ENCODE results near the gene NOC3L.
"Not testable (repeated sequence)": the region's sequence is repeated elsewhere in the genome, so short reads cannot be mapped to it uniquely, and the experiment has no call there.

The NOC3L gene

DNA sequence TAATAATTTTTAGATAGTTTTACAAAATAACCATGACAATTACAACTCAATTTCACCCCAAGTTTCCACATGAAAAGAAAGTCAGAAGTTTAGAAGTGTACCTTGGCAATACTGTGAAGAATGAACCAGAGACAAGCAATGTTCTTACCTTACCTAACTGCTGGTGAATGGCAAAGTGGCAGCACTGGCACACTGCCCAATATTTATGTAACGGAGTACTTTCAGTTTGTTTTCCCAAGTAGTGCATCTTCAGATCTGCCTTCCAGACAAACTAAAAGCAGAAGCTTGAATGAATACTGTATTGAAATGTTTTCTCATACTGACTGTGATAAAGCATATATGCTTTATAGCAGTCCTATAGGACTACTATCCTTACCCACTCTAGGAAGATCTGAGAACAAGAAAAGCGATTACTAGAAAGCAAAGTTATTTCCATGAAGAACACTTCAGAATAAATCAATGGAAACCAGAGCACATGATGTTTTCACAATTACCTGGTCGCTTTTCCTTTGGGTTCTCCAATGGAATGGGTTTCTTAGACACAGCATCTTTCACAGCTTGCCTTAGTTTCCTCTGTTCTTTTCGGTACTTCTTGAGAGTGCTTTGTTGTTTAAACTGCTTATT, 1.5 kb downstream of the NOC3L start:
- no peak for DNase-seq (ENCODE audit: low spot score)

DNA sequence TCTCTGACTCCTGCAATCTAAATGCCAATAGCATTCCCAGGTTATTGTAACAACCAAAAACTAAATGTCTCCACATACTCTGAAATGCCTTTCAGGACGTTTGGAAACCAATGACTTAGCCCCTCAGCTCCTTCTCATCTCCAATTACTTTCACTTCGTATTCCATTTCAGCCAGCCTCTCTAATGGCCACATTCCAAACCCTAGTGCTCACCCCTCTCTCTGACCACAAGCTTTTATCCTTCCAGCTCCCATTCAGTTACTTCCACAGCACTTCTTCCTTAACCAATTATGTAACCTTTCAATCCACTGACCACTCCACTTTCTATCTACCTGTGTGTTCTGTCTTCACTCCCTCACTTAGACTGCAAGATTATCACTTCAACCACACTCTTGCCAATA, 4.3 kb downstream of the NOC3L start:
- DNase-seq (ENCODE audit: low spot score): peak; percentile 35

DNA sequence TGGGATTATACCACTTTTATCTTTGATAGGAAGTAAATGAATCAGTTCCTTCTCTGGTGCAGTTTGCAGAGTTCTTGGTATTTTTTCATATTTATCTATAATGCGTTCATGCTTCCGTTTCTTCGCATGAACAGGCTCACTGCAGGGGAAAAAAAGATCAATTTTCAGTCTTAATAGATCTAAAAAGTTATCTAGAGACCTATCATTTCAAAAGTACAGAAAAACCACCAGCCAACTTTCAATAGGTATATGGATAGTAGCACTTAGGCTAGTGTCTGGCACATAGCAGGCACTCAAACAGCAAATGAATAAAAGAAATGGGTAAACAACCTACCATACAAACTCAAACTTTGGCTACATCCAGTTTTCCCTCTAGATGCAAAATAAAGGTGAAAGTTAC, 5.5 kb downstream of the NOC3L start:
- DNase-seq (ENCODE audit: low spot score): no peak

DNA sequence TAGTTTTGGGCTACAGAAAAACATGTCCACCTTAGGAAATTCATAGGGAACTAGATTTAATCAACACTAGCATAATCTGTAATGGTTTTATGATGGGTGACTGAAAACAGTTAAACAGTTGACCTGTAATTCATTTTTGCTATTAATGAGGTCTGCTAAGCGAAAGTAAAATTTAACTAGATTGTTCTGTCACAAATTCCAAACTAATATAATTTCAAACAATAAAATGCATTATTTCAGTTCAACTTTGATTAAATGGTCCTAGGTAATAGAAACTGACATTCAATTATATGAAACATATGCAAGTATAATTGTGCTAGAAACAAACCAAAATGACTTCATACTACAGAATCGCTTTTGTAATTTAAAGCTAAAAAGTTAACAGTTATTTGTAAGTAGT, 6.9 kb downstream of the NOC3L start:
- no peak for DNase-seq (ENCODE audit: low spot score)

DNA sequence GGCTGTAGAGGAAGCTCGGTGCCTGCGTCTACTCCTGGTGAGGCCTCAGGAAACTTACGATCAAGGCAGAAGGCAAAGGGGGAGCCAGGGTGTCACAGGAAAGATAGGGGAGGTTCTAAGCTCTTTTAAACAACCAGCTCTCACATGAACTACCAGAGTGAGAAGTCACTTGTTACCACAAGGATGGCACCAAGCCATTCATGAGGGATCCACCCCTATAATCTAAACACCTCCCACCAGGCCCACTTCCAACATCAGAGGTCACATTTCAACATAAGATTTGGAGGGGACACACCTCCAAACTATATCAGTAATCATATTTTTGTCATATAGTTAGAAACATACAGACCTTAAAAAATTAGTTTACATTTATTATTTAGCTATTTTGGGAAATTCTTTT, 9.4 kb downstream of the NOC3L start:
- no peak for DNase-seq (ENCODE audit: low spot score)

DNA sequence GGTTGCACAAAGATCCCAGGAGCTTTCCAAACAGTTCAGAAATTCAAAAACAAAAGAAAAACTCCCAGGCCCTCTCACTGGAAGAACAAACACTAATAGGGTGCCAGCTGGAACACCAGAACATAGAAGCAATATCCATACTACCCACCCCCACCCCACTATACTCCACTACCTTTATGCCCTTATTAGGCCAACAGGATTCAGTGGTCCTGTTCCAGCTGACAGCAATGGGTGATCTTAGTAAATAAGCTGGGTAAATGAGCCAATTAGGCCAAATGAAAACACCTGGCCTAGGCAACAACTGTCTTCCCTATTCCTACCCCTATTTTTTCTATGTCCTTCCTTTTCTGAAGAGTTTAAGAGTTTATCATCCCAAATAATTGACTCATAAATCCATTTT, 11.7 kb downstream of the NOC3L start:
- DNase-seq (ENCODE audit: low spot score): no peak

DNA sequence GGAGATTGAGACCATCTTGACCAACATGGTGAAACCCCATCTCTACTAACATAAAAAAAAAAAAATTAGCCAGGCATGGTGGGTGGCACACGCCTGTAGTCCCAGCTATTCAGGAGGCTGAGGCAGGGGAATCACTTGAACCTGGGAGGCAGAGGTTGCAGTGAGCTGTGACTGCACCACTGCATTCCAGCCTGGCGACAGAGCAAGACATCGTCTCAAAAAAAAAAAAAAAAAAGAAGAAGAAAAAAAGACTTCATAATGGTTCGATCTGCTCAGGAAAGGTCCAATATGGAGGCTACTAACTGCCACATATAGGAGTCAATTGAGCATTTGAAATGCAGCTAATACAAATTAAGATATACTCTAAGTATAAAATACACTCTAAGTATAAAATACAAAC, 12.2 kb downstream of the NOC3L start:
- DNase-seq (ENCODE audit: low spot score): not testable (repeated sequence)

DNA sequence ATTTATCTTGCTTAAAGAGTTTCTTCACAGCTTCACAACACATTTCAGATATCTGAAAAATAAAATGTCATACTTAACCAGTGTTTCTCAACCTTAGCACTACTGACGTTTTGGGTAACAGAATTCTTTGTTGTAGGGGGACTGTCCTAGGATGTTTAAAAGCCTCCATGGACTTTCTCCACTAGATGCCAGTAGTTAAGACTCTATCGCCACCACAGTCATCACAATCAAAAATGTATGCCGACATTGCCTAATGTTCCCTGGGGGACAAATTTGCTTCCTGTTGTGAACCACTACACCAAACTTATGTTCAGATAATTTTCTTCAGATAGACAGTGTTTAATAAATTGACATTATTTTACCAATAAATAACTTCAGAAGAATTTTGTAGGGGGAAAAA, 13.4 kb downstream of the NOC3L start:
- no peak for DNase-seq (ENCODE audit: low spot score)

DNA sequence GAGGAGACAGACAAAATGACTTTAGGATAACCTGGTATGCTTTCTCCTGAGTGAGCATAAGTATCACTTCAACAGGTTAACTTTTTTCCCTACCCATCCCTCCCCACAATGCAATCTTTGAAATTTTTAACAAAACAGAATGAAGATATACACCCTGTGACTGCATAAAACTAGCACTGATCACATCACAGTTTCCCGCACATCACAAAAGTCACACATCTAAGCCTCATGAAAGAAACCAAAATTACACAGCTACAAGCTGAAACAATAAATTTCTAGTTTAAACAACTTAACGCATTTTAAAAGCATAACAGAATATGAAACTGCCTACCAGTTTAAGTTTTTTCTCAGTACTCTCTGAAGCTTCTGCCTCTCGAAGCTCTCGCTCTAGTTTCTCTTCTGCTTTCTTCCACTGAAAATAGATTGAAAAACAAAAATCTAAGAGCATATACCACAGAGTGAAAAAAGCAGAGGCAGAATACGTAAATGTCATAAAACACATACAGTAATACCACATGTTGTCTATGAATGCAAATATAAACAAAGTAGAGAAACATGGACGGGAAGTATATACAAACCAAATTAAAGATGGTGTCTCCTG, 18.1 kb downstream of the NOC3L start:
- no peak for DNase-seq (ENCODE audit: low spot score)

DNA sequence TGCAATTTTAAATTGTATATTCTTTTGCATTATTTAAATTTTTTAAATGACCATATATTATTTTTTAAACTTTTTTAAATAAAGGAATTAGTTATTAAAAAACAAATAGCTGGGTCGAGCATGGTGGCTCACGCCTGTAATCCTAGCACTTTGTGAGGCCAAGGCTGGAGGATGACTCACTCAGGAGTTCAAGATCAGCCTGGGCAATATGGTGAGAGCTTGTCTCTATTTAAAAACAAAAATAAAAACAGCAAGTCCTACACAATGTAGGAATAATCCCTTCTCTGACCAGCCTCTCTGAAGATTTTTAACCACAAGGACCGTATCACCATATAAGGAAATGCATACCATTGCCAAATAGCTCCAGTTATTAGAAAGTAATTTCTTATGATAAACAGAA, 19.6 kb downstream of the NOC3L start:
- no peak for DNase-seq (ENCODE audit: low spot score)

DNA sequence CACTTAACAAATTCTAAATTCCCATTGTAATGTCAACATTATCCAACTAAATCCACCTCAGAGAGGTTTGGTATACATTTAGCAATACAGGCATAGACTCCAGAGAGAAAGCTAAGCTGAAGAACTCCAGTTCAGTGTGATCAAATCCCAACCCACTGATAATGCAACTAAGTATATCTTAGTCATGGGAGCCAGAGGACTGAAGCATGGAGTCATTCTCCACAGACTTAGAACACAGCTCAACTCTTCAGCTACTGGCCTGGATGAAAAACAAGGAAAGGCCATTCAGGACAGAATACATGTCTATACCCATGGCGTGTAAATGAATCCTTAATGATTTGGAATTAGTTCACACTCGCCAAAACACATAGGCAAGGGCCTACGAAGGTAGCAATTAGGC, 27.9 kb downstream of the NOC3L start:
- no peak for DNase-seq (ENCODE audit: low spot score)

DNA sequence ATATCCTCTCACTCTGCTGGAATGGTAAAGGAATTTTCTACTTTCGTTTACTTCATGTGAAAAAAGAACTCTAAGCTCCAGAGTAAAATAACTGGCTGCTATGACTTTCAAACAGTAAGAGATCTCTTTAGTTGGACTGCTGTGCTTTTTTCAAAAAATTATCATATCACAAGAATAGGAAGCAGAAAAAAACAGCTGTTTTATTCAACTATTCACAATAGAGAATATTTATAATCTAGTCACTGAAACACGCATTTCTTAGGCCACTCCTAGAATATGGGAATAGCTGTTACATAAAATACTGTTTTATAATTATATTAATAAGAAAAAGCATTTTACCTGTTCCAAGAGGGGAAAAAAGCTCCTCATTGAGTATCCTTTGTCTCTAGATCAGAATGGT, 29.7 kb downstream of the NOC3L start:
- DNase-seq (ENCODE audit: low spot score): no peak

DNA sequence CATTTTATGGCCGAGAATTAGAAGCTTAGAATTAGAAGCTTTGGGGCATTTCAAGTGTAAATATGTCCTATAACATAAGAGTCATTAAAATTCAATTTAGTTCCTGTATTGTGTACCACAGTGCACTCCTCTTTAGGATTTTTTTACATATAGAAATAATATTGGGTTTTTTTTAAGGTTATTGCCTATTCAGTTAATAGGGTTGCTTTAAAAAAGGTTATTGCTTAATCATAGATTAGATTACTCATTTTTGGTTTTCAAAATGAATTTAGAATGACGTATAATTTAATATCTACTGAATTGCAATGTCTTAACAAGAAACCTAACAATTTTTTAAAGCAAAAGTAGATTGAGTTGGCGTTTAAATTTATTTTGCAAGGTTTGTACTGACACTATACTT, 34.1 kb downstream of the NOC3L start:
- DNase-seq (ENCODE audit: low spot score): no peak

DNA sequence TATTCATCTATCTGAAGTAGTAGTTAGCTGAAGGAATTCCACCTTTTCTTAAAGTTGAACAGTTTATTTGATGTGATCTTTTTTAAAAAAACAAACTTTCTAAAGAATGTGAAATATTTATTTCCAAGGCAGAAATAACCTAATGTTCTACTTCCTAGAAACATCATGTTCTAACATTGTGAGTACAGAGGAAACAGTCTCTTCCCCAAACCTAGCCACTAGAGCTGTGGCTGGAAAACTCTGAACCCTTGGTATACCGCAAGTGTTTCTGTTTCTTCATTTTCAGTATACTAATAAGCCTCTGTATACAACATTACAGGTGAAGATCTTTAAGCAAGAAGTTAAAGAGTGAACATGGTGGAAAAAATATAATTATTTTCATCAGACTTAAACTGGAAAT, 35.1 kb downstream of the NOC3L start:
- DNase-seq (ENCODE audit: low spot score): no peak

DNA sequence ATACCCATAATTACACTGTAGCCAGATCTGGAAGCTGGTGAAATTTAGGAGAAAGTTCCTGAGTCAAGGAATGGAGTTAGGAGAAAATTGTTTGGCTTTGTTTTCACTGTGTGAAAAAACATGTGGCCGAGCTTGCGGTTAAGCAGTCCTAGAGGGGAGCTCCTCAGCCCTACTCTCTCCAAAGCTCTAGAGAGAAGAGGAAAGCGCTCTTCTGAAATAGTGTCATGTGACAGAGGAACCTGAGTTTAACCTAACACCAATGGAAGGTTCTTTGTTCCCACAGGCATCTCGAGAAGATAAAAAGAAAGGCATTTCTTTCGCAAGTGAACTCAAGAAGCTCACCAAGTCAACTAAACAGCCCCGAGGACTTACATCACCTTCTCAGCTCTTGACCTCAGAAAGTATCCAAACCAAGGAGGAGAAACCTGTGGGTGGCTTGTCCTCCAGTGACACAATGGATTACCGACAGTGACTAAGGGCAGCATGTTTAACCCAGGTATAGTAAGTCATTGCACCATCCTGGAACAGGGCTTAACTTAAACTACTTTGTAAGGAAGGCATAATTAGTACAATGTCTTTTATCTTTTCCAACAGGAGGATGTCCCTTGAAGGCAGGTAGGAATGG, 38.0 kb downstream of the NOC3L start:
- DNase-seq (ENCODE audit: low spot score): no peak

DNA sequence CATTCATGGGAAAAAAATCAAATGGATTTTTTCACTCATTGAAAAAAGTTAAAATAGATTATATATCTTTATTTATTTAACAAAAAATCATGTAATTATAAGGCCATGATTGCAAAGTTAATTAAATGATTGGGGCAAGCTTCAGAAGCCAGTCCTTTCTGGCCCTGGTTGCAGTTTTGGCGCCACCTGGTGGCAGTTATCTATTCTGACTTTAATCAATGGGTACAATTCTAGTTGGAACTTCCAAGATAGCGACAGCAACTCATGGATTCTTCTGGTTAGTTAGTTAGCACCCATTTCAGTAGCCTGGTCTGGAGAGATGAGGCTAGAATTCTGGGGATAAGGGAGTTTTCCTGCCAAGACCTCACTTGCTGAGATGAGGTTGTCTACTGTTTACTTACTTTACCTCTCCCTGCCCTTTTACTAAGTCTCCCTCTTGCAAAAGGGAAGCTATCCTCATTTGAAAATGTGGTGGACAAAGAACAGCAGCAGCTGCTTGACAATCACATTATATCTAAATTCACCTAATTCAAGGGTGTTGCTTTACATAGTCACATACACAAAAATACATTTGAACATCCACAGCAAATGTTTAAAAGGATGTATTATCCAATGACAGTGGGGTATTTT, 42.3 kb downstream of the NOC3L start:
- peak; percentile 25 for DNase-seq (ENCODE audit: low spot score)

DNA sequence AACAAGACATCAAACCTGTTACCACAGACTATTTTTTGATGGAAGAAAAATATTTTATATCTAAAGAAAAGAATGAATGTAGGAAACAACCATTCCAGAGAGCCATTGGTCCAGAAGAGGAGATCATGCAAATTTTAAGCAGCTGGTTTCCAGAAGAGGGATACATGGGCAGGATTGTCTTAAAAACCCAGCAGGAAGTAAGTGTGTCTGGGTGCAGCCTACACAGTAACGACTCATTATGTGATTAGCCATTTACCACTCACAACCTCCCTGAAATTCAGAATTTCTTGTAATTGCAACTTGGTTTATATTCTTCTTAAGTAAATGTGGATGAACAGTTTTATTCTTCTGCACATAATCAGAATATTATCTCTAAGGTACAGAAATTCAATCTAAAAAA, 46.2 kb downstream of the NOC3L start:
- DNase-seq (ENCODE audit: low spot score): no peak

DNA sequence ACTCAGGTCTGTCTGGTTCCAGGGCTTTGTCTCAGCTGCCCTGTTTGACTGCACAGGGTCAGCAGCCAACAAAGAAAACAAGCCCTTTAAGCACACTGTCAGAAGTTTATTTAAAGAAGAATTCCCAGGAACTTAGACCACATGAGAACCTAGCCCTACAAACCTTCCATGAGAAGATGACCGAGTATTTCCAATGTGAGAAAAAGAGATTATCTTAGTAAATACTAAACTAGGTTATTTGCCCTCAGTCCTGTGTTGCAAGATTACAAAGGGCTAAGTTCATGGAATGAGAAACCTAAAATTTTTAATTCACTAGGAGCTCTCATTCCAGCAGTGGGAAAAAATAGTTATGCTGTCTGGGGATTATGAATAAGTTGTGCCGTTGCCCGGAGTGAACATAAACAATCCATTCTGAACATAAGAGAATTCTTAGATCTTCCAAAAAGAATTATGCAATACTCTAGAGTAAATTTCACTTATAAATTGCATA, 46.7 kb downstream of the NOC3L start:
- no peak for DNase-seq (ENCODE audit: low spot score)

DNA sequence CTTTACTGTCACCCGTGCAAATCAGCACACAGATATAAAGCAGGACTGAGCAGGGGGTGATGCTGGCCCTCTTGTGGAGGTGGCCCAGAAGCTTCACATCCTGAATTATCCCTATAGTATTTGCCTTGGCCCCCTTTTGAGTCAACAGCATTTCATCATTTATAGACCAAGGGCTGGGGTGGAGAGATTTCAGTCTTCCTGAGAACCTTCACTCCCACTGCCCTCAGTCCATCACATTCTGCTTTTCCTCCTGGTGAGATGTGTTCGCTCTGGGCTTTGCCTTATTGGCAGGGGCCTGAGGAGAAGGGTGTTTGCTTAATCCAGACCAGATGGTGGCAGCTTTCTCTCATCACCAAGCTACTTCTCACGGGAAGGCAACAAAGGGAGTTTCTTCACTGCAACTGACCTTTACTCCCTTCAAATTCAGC, 47.7 kb downstream of the NOC3L start:
- DNase-seq (ENCODE audit: low spot score): no peak

DNA sequence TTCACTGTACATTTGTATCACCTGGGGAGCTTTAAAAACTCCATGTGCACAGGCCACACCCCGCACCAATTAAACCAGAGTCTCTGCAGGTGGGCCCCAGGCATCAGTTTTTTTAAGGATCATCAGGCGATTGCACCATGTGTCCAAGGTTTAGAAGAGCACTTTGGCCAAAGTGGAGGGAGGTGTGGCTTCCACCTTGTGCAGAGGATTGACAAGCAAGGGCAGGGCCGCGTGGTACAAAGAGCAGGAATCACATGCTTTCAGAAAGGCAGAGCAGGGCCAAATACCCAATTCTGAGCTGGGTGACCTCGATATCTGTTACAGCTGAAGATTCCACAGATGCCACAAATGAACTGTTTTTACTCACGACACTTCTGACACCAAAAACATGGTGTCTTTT, 52.4 kb downstream of the NOC3L start:
- DNase-seq (ENCODE audit: low spot score): no peak

DNA sequence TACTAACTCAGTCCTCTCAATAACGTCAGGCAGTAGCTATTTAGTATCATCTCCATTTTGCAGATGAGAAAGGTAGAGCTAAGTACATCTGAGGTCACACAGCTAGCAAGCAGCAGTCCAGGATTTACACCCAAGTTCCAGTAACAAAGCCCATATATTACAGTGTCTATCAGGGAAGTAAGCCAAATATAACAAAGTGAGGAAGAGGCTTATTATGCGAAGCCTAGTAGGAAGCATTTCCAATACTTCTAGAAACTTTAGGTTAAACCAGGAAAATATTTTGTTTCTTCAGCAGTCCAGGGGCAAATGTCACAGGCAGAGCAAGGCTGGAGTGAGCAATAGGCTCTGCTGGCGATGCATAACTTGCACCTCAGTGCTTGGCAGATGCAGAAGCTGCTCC, 53.9 kb downstream of the NOC3L start:
- no peak for DNase-seq (ENCODE audit: low spot score)

DNA sequence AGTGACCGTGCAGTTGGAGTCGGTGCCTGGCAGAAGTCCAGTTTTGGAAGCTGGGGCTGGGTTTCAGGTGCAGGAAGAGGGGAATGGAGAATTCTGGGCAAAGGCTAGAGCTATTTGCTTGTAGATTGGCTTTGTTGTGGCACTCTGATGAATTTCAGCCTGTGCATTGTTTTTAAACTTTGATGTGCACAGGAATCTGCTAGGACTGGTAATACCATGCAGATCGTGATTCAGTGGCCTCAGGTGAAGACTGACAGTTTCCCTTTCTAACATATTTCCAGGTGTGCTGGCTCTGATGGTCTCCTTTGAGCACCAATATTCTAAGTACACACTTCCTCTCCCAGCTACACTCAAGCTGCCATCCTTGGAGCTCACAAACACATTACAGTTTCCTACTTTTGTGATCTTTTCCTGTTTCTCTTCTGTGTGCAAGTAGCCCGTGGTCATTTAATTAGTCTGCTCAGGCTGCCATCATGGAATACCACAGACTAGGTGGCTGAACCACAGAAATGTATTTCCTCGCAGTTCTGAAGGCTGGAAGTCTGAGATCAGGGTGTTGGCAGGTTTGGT, 55.6 kb downstream of the NOC3L start:
- no peak for DNase-seq (ENCODE audit: low spot score)

DNA sequence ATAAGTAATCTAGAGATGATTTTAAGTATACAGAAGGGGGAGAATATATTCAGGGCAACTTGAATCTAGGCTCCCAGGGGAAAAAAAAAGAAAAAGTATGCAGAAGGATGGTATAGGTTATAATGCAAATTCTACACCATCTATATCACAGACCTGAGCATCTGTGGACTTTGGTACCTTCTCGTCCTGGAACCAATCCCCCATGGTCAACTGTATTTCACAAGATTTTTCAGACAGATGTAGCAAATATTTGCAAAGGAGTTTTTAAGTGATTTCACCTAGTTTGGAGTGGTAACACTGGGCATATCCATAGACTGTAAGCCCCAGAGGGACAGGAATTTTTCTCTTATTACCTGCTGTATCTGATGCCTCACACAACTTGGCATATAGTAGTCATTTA, 58.8 kb downstream of the NOC3L start:
- no peak for DNase-seq (ENCODE audit: low spot score)

All from COLO829 (cell line).